OCI-LY7 (cell line): Measurements from ENCODE around the gene TTLL3.

ENCODE experiments used
- CTCF ChIP-seq: fragments of 200-600 bp; sonication (generic); conservative IDR thresholded peaks from 2 replicates; pipeline ENCODE4 v1.5.1; 2014; ENCODE audit warnings: mild to moderate bottlenecking, antibody characterized with exemption, low read length, moderate library complexity, mixed read lengths
- EZH2phosphoT487 ChIP-seq: fragments of 200-600 bp; sonication (generic); IDR thresholded peaks from 2 replicates; pipeline ENCODE4 v1.6.1; 2018; ENCODE audit warnings: low read depth, borderline replicate concordance, mild to moderate bottlenecking, mixed run types, antibody characterized with exemption, low read length, moderate library complexity, mixed read lengths

- TF ChIP-seq CTCF (no peak), EZH2phosphoT487 (no peak)
Measured at GRCh38 chr3:9855594-9855993, 45.5 kb downstream of the TTLL3 start.
